IPS-18a (cell line): Measurements from ENCODE around the gene NKX2-2.

Experiments
- H3K27ac ChIP-seq: one replicate; pipeline ENCODE4 v1.5.1; 2013; ENCODE audit warnings: low read length
- H3K27me3 ChIP-seq: one replicate; pipeline ENCODE4 v1.6.1; 2013; ENCODE audit warnings: mild to moderate bottlenecking, low read length; ENCODE audit not compliant: control insufficient read depth, insufficient read depth
- H3K36me3 ChIP-seq: one replicate; pipeline ENCODE4 v1.6.1; 2013; ENCODE audit warnings: low read depth, low read length; ENCODE audit not compliant: control insufficient read depth
- H3K4me1 ChIP-seq: one replicate; pipeline ENCODE4 v1.6.1; 2013; ENCODE audit warnings: low read depth, low read length; ENCODE audit not compliant: control insufficient read depth
- H3K4me3 ChIP-seq: one replicate; pipeline ENCODE4 v1.5.1; 2013; ENCODE audit warnings: low read length
- H3K9ac ChIP-seq: one replicate; pipeline ENCODE4 v1.6.1; 2013; ENCODE audit warnings: mild to moderate bottlenecking, low read length, moderate library complexity
- H3K9me3 ChIP-seq: one replicate; pipeline ENCODE4 v1.6.1; 2013; ENCODE audit warnings: low read depth, low read length; ENCODE audit not compliant: control insufficient read depth

Gene NKX2-2

GRCh38 chr20:21520702-21521595 is 7.1 kb upstream of the NKX2-2 start:
- no peaks in the 10 kb centered on the region for H3K9me3 ChIP-seq
- peaks cover 100% of the 10 kb centered on the region for H3K27me3 ChIP-seq
- peaks cover 36% of the 10 kb centered on the region for H3K4me1 ChIP-seq
- H3K9ac ChIP-seq: no peak overlapping the region
- no peaks in the 10 kb centered on the region for H3K36me3 ChIP-seq
- H3K27ac ChIP-seq: no peak overlapping the region
- H3K4me3 ChIP-seq: peak overlapping the region; percentile 39

GRCh38 chr20:21519136-21519584 is 5.3 kb upstream of the NKX2-2 start:
- Histone ChIP-seq H3K9me3 (no peaks in the 10 kb centered on the region), H3K27ac (no peak overlapping the region), H3K4me1 (peaks cover 39% of the 10 kb centered on the region), H3K4me3 (no peak overlapping the region), H3K9ac (no peak overlapping the region), H3K36me3 (no peaks in the 10 kb centered on the region), H3K27me3 (peaks cover 97% of the 10 kb centered on the region)

GRCh38 chr20:21518292-21518991 is 4.6 kb upstream of the NKX2-2 start:
- H3K27me3 ChIP-seq: peaks cover 97% of the 10 kb centered on the region
- no peak overlapping the region for H3K9ac ChIP-seq
- no peaks in the 10 kb centered on the region for H3K36me3 ChIP-seq
- H3K4me3 ChIP-seq: no peak overlapping the region
- H3K27ac ChIP-seq: no peak overlapping the region
- H3K9me3 ChIP-seq: no peaks in the 10 kb centered on the region
- H3K4me1 ChIP-seq: peaks cover 35% of the 10 kb centered on the region

- H3K4me3 ChIP-seq: peak overlapping the region; percentile 19
- H3K9ac ChIP-seq: no peak overlapping the region
- H3K36me3 ChIP-seq: no peaks in the 10 kb centered on the region
- H3K27me3 ChIP-seq: peaks cover 97% of the 10 kb centered on the region
- no peak overlapping the region for H3K27ac ChIP-seq
- no peaks in the 10 kb centered on the region for H3K9me3 ChIP-seq
- H3K4me1 ChIP-seq: peaks cover 39% of the 10 kb centered on the region
Observed at GRCh38 chr20:21517566-21518277, 3.9 kb upstream of the NKX2-2 start.

GRCh38 chr20:21516861-21517565 is 3.1 kb upstream of the NKX2-2 start:
- Histone ChIP-seq H3K27me3 (peaks cover 97% of the 10 kb centered on the region), H3K4me3 (peak overlapping the region; percentile 19), H3K9me3 (no peaks in the 10 kb centered on the region), H3K9ac (no peak overlapping the region), H3K36me3 (no peaks in the 10 kb centered on the region), H3K4me1 (peaks cover 39% of the 10 kb centered on the region), H3K27ac (no peak overlapping the region)

- Histone ChIP-seq H3K9me3 (no peaks in the 10 kb centered on the region), H3K4me3 (peak overlapping the region; percentile 39), H3K27me3 (peaks cover 97% of the 10 kb centered on the region), H3K9ac (no peak overlapping the region), H3K36me3 (no peaks in the 10 kb centered on the region), H3K27ac (no peak overlapping the region), H3K4me1 (peaks cover 37% of the 10 kb centered on the region)
Observed at GRCh38 chr20:21516180-21516567, 2.3 kb upstream of the NKX2-2 start.

- H3K36me3 ChIP-seq: no peaks in the 10 kb centered on the region
- no peak overlapping the region for H3K27ac ChIP-seq
- peak overlapping the region; percentile 39 for H3K4me3 ChIP-seq
- no peaks in the 10 kb centered on the region for H3K9me3 ChIP-seq
- peaks cover 30% of the 10 kb centered on the region for H3K4me1 ChIP-seq
- no peak overlapping the region for H3K9ac ChIP-seq
- peaks cover 97% of the 10 kb centered on the region for H3K27me3 ChIP-seq
Observed at GRCh38 chr20:21515300-21516179, 1.7 kb upstream of the NKX2-2 start.

GRCh38 chr20:21514553-21515251 is 838 bp upstream of the NKX2-2 start:
- H3K9me3 ChIP-seq: no peaks in the 10 kb centered on the region
- H3K9ac ChIP-seq: no peak overlapping the region
- no peaks in the 10 kb centered on the region for H3K36me3 ChIP-seq
- H3K4me3 ChIP-seq: peak overlapping the region; percentile 42
- H3K4me1 ChIP-seq: peaks cover 33% of the 10 kb centered on the region
- H3K27me3 ChIP-seq: peaks cover 97% of the 10 kb centered on the region
- H3K27ac ChIP-seq: no peak overlapping the region

GRCh38 chr20:21513181-21513663 is 642 bp downstream of the NKX2-2 start:
- no peak overlapping the region for H3K9ac ChIP-seq
- no peak overlapping the region for H3K4me3 ChIP-seq
- no peak overlapping the region for H3K27ac ChIP-seq
- no peaks in the 10 kb centered on the region for H3K36me3 ChIP-seq
- peaks cover 34% of the 10 kb centered on the region for H3K4me1 ChIP-seq
- no peaks in the 10 kb centered on the region for H3K9me3 ChIP-seq
- peaks cover 97% of the 10 kb centered on the region for H3K27me3 ChIP-seq

- Histone ChIP-seq H3K4me1 (peaks cover 29% of the 10 kb centered on the region), H3K36me3 (no peaks in the 10 kb centered on the region), H3K27me3 (peaks cover 97% of the 10 kb centered on the region), H3K4me3 (no peak overlapping the region), H3K9me3 (no peaks in the 10 kb centered on the region), H3K27ac (no peak overlapping the region), H3K9ac (no peak overlapping the region)
Observed at GRCh38 chr20:21512634-21513180, 1.2 kb downstream of the NKX2-2 start.
